Cortex of kidney (tissue), 1 donor: Measurements from ENCODE around the gene RAI14.
"Not testable (repeated sequence)": the region's sequence is repeated elsewhere in the genome, so short reads cannot be mapped to it uniquely, and the experiment has no call there.

Experiments
- DNase-seq: peaks from one replicate; lab custom pipeline; 2025; lab: John Stamatoyannopoulos, UW

Gene RAI14

DNA sequence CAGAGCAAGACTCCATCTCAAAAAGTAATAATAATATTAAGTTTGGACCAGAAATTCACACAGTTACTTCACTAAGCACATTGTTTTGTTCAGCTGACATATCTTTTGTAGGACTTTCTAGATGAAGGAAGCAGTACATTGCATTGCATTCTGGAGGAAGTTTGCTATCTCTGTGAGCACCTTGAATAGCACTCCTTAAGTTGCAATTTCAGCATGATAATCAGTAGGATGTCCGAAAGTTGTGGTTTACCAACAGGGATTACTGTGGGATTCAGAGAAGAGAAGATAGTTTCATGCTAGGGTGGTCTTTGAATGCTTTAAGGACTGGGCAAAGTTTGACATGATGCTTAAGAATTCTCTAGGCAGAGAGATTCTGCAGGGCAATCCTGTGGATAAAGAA lies 164.5 kb downstream of the RAI14 start:
- no peak for DNase-seq

DNA sequence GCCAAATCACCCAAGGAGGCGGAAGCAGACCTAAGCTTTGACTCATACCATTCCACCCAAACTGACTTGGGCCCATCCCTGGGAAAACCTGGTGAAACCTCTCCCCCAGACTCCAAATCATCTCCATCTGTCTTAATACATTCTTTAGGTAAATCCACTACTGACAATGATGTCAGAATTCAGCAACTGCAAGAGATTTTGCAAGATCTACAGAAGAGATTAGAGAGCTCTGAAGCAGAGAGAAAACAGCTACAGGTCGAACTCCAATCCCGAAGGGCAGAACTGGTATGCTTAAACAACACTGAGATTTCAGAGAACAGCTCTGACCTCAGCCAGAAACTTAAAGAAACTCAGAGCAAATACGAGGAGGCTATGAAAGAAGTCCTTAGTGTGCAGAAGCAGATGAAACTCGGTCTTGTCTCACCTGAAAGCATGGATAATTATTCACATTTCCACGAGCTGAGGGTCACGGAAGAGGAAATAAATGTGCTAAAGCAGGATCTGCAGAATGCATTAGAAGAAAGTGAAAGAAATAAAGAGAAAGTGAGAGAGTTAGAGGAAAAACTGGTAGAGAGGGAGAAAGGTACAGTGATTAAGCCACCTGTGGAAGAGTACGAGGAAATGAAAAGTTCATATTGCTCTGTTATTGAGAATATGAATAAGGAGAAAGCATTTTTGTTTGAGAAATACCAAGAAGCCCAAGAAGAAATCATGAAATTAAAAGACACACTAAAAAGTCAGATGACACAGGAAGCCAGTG lies 167.0 kb downstream of the RAI14 start:
- DNase-seq = no peak

DNA sequence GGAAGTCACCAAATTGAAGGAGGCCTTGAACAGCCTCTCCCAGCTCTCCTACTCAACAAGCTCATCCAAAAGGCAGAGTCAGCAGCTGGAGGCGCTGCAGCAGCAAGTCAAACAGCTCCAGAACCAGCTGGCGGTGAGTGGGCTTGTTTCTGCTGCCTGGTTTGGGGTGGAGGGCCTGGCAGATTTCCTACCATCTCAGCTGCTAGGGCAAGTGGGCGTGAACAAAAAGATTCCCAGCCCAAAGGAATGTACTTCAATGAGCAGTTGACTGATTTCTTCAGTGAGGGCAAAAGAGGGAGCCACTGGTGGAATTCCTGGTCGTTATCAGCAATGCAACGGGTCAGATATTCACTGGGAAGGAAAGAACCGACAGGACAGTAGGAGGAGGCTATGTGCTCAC lies 170.2 kb downstream of the RAI14 start:
- no peak for DNase-seq

DNA sequence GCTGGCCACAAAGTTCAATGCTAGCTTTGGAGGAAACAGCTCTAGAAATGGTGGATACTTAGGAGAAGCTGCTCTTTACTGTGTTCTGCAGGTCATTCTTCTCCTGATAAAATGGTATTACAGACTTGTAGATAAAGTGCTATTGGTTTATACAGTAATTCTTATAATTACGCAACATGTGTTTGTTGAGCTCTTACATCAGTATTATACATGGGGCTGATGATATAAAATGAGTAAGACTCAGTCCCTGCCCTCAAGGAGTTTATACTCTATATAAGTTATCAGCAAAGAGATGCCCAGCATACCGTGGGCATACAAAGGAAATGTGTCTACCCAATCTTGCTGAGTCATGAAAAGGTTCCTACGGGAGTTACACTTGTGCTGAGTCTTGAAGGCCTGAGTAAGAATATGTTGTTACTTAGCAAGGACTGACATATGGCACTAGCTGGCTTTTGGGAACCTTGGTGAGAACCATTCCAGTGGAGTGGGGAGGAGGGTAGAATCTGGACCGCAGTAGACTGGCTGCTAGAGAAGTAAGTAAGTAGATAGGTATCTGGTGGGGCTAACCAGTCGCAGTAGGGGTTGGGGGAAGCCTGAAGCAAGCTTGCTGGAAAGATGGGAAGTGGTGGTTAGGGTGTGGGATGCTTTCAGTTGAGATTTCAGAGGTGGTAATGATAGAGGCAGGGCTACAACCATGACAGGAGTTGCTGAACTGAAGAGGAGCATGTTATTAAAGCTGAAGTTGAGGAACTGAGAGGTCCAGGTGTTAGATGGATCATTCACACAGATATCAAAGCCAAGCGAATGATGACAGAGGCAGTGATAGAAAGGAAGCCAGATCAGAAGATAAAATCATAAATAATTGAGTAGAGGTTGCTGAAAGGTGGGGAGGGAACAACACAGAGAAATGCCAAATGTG lies 171.7 kb downstream of the RAI14 start:
- DNase-seq = no peak

DNA sequence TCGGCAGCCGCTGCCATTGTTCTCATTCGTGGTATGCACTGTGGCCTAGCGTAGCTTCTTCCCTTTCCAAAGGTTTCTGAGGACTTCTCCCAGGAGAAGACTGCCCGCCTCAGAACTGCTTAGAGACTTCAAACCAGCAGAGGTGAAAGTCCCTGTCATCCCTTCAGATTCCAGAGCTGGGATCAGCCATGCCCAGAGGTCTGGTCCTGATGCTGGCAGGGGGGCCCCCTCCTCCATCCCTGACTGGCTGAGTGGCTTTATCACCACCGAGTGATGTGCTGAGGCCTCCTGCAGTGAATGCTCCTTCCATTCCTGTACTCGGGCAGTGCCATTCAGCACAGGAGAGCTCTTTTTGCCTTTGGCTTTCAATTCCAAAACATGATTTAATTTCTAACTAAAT lies 174.7 kb downstream of the RAI14 start:
- not testable (repeated sequence) for DNase-seq

DNA sequence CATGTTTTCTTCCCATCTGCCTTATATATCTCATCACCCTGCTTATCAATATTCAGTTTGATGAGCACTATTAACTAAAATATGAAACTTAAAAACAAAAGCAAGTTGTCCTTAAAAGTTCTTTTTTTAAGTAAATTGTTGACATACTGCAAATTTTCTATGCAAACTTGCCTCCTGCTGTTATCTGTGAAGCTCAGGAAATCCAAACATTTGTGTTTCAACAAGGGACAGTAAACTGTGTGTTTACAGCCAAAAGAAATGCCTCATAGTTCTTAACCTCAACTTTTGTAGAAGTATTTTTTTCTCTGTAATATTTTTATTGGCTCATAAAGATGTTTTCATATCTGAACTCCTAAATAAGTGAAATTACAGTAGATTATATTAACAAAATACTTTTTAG lies 175.2 kb downstream of the RAI14 start:
- no peak for DNase-seq

DNA sequence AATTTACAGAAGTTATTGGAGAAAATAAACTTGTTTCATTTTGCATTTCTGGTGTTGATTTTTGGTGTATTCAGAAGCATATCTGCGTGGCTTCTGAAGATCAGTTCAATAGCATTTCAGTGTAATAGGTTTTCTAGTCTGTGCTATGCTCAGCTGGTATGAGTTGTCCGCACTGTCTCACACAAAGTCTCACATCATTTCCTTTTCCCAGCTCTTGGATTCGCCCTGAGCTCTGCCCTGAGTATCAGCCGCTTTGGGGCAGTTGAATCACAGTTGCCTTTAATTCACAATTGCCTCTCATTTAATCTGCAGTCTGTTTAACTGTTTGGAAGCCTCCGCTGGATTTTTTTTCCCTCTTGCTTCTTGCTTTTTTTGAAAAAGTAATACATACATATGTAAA lies 176.4 kb downstream of the RAI14 start:
- no peak for DNase-seq

DNA sequence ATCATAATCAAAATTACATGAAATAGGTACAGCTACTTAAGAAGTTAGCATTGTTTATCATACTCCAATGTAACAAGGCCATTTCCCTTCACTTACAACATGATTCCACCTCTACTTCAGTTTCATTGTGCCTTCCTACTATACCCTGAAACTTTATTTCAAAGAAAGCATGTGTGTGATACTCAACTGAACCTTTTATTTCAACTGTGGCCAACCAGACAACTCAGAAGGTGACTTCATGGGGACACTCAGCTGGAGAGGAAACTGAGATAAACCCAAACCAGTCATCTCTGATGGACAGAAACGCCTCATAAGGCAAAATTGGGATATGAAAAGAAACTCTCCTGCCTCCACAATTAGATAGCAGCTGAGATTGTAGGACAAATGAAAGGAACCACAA lies 177.0 kb downstream of the RAI14 start:
- no peak for DNase-seq

DNA sequence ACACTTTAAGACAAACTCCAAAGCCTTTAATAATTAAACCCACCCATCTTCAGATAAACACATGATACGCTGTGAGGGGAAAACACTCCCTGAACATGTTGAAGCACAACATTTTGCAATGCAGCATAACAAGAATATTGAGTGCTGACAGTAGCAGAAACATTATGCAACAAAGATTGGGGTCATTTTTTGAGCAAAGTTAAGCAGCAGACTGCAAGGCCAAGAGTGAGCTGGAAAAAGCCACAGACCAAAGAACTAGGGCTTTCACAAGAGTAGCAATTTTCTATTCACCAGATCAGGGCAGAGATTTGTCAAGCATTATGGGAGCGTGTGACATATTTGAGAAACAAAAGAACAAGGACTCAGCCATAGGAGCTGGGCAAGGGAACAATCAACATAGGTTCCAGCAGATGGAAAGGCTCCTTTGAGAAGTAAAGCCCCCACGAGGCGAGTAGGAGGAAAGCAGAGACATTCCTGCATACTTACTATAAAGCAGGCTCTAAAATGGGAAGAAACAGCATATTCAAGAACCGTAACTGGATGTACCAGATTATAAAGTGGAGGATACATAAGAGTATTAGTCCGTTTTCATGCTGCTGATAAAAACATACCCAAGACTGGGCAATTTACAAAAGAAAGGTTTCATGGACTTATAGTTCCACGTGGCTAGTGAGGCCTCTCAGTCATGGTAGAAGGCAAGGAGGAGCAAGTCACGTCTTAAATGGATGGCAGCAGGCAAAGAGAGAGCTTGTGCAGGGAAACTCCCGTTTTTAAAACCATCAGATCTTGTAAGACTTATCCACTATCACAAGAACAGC lies 178.1 kb downstream of the RAI14 start:
- DNase-seq = no peak

DNA sequence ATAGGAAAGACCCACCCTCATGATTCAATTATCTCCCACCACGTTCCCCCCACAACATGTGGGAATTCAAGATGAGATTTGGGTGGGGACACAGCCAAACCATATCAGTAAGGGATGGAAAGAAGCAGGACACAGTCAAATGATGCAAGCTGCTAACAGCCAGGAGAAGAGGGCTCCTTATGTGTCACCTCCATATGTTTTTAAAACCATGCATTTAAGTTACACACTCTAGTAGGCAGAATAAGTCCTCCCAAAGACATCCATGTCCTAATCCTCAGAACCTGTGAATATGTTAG lies 178.6 kb downstream of the RAI14 start:
- no peak for DNase-seq

DNA sequence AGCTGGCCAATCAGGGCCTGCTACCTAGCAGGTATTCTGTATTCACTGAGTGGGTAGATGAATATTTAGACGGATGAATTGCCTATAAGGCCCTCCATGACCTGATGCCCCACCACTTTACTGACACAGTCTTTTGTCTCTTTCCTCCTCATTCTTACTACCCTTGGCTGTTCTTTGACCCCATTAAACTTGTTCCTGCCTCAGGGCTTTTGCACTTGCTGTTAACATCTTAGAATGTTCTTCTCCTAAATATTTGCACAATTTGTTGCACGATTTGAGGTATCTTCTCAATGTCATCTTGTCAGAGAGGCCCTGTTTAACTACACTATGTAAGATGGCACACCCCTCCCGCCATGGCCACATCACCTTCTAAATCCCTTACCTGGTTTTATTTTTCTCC lies 179.5 kb downstream of the RAI14 start:
- no peak for DNase-seq

DNA sequence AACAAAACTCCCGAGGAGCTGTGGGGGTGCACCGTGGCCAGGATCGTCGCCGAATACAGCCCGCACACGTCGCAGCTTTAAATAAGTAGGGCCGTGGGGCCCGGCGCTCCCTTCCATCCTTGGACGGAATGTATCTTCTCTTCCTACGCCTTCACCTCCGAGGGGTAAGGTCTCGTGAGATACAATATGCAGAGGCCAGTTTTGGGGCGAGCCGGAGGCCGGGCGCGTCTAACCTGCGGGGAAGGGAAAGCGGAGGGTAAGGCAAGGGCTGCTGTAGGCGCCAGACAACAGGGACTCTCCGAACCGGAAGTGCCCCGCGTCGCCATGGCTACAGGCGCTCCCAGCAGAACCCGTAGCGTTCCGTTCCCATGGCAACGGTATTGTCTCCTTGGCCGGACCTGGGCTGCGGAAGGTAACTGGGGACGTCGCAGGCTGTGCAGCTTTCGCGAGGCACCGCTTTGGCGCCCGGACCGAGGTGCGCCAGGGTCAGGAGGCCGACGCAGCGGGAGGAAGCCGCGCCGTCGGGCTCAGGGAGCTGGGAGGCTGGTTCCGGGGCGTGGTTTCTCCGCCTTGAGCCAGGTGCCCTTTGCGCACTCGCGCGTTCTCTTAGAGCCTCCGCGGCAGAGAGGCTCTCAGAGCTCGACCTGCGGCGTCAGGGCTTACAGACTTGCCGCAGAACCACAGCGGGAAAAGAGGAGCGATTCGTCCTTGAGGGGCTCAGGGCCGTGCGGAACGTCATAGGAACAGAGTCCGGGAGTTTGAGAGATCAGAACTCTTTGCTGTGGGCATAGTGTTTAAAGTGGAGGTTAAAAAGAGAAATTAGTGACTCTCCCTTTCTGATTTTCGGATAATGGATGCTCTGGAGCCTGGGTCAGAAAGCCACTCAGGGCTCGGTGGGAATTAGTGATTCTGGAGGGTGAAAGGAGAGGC lies 182.9 kb downstream of the RAI14 start, which contains the start of gene TTC23L:
TTC23L (plus strand) TSS at position 380 of the 930 bp plus-strand sequence. CDS start 1,508 bp downstream, outside the sequence.
- DNase-seq = no peak

DNA sequence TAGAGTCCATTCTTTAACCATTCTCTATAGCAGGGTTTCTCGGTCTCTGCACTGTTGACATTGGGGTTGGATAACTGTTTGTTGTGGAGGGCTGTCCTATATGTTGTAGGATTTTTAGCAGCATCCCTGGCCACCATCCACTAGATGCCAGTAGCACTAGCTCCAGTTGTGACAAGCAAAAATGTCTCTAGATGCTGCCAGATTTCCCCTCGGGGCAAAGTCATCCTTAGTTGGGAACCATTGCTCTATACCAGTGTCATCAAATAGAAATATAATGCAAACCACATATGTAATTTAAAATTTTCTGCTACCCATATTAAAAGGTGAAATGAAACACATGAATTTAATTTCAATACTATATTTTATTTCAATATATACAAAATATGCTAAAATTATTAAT lies 185.7 kb downstream of the RAI14 start:
- no peak for DNase-seq

DNA sequence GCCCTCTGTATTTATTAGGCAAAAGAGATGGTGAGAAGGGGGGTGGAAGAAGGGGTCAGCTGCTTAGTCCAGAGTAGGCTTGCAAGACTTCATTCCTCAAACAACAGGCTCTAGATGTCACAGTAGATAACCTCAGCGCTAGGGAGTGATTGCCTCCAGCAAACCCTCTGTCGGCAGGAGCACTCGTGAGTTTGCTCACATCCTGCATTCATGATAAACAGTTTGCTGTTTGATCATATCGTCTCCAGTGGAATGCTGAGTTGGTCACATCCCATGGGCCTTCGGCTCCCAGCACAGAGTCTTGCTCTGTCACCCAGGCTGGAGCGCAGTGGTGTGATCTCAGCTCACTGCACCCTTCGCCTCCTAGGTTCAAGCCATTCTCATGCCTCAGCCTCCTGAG lies 186.4 kb downstream of the RAI14 start:
- DNase-seq = no peak

DNA sequence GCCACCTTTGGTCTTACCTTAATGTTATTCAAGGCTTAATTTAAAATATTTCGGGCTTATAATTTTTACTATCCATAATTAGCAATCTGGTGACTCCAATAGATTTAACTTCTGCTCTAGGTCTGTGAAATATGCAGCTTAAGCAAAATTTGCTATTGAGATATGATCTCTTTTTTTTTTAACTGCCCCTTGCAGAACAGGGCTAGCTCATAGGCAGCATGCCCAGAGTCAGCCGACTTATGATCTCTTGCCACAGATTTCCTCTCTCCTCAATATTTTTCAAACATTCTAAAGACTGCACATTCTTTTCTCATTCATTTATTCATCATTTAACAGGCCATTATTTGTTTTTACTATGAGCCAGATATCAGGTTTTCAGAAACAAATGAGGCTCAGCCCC lies 187.4 kb downstream of the RAI14 start:
- DNase-seq = no peak

DNA sequence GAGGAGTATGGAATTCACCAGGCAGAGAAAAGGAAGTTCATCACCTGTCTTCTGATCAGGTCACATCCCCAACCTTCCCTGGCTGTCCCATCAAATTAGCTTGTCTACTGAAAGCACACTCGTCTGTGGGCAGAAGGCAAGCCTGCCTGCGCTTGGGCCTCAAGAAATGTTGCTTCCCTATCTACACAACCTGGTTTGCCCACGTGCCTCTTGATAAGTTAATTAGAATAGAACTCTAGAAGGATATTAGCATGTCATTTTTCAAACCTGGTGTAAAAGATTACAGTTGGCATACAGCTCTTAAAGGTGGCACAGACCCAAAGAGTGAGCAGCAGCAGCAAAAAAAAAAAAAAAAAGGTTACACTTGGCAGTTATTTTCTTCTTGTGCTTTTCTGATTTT lies 188.0 kb downstream of the RAI14 start:
- no peak for DNase-seq

DNA sequence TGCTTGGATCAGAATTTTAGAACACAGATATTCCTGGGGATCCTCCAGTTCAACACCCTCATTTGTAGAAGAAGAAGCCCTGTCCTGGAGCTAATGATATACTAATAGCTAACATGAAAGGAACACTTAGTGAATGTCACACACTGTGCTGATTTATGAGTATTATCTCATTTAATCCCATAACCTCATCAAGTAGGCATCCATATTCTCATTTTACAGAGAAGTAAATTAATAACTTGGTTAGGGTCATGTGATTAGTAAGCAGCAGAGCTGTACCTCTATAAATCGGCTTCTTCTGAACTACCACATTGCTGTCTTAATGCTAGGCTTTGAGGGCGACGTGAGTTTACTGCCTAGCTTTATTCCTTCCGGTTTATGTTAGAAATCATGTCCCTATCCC lies 188.9 kb downstream of the RAI14 start:
- DNase-seq = no peak

DNA sequence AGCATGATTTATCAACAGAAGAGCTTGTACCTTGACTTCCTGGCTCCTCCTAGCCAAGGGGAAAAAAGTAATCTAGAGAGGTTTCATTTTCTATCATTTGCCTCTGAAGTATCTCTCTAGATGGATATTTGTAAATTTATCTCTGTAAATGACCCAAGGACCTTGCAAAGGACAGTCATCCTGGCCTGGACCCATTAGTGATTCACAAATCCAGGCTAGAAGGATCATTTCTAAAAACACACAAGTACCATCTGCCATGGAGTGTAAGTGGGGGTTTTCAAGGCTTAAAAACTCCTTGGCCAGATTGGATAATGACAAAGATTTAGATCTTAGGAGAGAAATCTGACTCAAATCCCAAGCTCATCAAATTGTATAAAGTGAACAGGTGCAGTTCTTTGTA lies 190.9 kb downstream of the RAI14 start:
- DNase-seq = no peak

DNA sequence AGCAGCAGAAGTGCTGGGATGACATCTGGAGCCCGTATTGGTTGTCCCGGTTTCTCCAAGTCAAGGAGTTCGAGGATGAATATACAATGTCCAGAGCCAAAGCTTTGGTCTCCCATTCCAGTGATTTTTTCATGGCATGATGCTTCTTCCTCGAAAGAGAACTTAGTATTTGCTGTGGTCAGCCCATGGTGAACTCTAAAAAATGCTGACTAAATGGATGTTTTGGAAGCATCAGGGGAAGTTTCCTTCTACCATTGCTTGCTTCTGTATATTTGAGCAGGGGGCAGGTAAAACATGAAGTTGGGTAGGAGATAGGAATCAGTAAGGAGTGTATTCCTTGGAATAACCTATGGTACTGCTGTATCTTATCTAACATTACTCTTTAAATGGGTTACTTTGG lies 191.4 kb downstream of the RAI14 start:
- DNase-seq = no peak

DNA sequence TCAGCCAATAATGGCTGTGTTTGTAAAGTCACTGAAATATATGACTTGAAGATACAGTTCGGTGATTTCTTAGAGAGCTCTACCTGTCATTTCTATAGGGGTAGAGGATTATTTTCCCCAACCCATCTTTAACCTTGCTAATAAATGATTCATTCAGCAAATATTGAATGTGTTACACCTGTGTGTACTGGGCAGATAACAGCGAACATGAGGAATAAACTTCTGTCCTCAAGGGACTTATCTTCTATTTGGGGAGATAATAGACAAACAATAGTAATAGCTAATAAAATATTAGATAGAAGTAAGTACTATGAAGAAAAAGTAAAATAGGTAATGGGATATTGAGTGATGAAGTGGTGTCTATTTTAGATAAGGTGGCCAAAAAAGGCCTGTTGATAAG lies 192.1 kb downstream of the RAI14 start:
- no peak for DNase-seq

DNA sequence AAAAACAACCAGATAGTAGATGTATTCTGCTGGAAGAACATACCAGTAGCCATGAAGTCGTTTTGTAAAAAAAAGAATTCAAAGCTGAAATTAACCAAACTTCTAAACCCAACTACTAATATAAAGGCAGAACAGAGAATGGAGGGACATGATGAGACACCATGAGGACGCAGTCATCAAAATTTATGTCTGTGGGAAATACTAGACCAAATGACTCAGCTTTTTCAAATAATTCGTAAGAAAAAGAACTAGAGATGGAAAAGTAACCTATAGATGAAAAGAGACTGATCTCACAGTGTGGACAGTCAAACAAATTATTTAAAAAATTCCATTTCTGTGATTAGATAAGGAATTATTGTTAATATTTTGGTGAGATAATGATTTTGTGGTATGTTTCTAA lies 193.1 kb downstream of the RAI14 start:
- no peak for DNase-seq
